NCI-H82 treated with DMSO at 0.1 percent for 48 hours (cell line): ENCODE results near the gene DNAJC1.
"Not testable (repeated sequence)": the region's sequence is repeated elsewhere in the genome, so short reads cannot be mapped to it uniquely, and the experiment has no call there.

ENCODE experiments used
- DNase-seq: peaks from one replicate; lab custom pipeline; 2025; ENCODE audit not compliant: unreplicated experiment; lab: John Stamatoyannopoulos, UW

The DNAJC1 gene

GRCh38 chr10:21732067-21732772, 271.3 kb downstream of the DNAJC1 start:
- peak; percentile 75 for DNase-seq

DNA sequence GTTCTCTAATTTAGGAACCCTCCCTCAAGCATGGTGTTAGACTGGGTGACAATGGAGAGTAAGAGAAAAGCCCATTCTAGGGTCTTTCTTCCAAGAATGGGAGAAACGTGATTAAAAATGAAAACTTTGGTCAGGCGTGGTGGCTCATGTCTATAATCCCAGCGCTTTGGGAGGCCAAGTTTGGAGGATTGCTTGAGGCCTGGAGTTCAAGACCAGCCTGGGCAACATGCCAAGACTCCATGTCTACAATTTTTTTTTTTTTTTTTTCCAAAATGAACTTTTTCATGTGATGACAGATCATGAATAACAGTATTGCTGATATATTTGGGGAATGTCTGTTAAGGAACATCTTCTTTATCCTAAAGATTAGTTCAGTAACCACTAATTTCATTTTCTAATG, 274.9 kb downstream of the DNAJC1 start:
- DNase-seq = no peak

- DNase-seq = peak; percentile 33
Observed at GRCh38 chr10:21727452-21728168, 275.9 kb downstream of the DNAJC1 start.

GRCh38 chr10:21726601-21727225, 276.8 kb downstream of the DNAJC1 start:
- peak; percentile 58 for DNase-seq

DNA sequence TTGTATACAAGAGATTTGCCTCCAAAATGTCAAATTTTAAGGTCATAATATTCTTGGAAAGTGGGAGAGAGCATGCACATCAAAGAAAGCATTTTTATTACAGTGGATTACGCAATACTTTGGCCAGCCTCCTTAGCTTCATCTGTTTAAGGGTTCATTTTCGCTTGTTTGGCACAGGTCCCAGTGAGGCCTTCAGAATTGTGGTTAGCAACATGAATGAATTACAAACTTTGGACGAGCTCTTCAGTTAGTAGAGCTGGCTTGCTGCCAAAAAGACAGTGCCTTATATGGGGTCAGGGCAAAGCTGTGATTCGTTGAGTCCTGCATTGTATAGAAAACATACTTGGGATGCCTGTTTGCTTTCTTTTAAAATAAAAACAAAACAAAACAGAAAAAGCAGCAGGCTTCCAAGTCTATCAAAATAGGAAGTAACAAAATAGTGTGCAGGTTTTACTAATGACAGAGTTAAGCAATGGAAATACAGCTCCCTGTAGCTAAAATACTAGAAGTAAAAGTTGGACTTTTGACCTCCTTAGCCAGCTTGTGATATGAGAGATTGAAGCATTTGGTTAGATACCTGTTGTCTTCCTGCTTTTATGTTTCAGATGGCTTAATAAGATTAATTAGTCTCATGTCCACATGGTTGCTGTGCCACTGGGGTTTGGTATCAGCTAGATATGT, 278.7 kb downstream of the DNAJC1 start:
- peak; percentile 89 for DNase-seq

- no peak for DNase-seq
Observed at GRCh38 chr10:21724020-21724589, 279.4 kb downstream of the DNAJC1 start.

GRCh38 chr10:21722209-21722608, 281.3 kb downstream of the DNAJC1 start:
- no peak for DNase-seq

DNA sequence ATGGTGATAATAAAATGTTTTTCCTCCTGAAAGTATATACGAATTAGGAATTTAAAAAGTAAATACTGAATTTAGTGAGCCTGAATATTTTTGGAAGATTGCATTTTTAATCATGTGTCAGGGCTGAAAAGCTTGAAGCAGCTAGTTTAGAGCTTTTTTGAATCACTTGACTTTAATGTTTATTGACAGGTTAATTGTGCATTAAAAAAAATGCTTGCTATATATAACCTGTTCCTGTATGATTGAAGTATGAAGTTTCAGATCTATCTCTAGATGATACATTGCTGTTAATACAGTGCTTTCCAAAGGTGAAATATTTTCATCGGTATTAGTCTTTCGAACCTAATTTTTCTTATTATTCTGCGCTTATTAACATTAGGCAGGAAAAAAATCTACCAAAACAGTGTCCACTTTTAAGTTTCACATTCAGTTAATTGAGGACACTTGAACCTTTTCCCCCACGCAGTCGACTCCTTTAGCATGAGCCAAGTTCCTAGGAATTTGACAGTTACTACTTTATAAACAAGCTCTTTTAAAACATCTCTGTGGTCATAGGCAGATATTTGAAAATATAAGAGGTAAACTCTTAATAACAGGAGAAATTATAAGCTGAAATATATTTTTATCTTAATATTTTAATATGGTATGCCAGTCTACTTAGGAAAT, 282.4 kb downstream of the DNAJC1 start:
- DNase-seq = no peak

GRCh38 chr10:21720090-21720489, 283.4 kb downstream of the DNAJC1 start:
- DNase-seq = no peak

DNA sequence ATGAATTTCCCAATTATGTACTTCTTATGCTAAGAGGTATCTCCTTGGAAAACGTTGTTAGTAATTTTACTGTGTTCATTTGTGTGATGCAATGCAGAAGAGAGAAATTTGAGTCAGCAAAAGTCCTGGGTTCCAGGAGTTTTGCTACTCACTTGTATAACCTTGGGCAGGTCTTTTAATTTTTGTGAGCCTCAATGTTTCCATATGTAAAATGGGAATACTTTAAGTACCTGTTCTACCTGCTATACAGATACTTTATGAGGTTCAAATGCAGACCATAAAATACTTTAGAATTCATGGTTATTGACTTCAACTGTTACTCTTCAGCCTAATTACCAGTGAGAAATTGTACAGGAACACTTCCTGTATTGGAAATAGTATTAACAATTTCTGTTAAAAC, 284.0 kb downstream of the DNAJC1 start:
- DNase-seq = no peak

GRCh38 chr10:21717437-21718054, 286.0 kb downstream of the DNAJC1 start:
- DNase-seq = not testable (repeated sequence)

DNA sequence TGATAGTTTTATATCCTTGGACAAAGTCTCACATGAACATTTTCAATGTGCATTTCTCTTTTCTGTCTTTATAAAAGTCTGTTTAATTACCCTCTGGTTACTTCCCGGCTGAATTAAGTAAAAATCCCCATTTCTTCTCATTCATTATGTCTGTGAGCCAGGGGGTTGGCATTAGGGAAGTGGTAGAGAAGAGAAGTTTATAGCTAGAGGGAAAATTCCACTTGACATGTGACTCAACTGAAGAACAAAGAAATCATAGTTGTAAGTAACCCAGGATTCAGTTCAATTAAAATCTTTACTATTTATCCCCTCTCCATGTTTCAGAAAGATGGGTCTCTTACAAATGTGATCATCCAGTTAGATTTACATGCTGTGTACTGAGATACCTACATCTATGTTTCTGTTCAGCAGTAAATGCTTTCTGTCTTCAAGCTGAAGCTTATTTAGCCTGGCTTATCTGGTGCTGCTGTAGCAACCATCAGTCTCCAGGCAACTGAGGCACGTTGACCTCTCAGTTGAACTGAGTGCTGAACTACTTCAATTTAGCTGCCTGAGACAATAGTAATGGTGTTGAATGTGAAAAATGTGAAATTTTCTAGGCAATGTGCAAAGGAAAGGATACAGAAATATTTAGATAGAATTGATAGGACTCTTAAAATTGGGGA, 287.9 kb downstream of the DNAJC1 start:
- no peak for DNase-seq

- DNase-seq = no peak
Observed at GRCh38 chr10:21712975-21713374, 290.6 kb downstream of the DNAJC1 start.

- no peak for DNase-seq
Observed at GRCh38 chr10:21707498-21707897, 296.0 kb downstream of the DNAJC1 start.
